ENCODE results near the gene MBOAT1.
"Not testable (repeated sequence)": the region's sequence is repeated elsewhere in the genome, so short reads cannot be mapped to it uniquely, and the experiment has no call there.

The MBOAT1 gene

GRCh38 chr6:20168690-20169089 is 43.6 kb downstream of the MBOAT1 start:
- DNase-seq, result no peak

- DNase-seq, result no peak
These were observed 44.7 kb downstream of the MBOAT1 start for GRCh38 chr6:20167601-20168000.

- DNase-seq, result no peak
These were observed 46.1 kb downstream of the MBOAT1 start for GRCh38 chr6:20166210-20166609.

GRCh38 chr6:20162515-20162914 is 49.8 kb downstream of the MBOAT1 start:
- DNase-seq, result no peak

GRCh38 chr6:20160541-20161283 is 51.6 kb downstream of the MBOAT1 start:
- no peak for DNase-seq

- DNase-seq, result no peak
These were observed 52.3 kb downstream of the MBOAT1 start for GRCh38 chr6:20159781-20160540.

- DNase-seq, result no peak
These were observed 53.2 kb downstream of the MBOAT1 start for GRCh38 chr6:20159098-20159497.

- no peak for DNase-seq
These were observed 53.6 kb downstream of the MBOAT1 start for GRCh38 chr6:20158676-20159075.

GRCh38 chr6:20156824-20157223 is 55.4 kb downstream of the MBOAT1 start:
- DNase-seq, result no peak

- DNase-seq, result no peak
These were observed 57.5 kb downstream of the MBOAT1 start for GRCh38 chr6:20154753-20155152.

GRCh38 chr6:20153194-20153593 is 59.1 kb downstream of the MBOAT1 start:
- no peak for DNase-seq

- no peak for DNase-seq
These were observed 63.8 kb downstream of the MBOAT1 start for GRCh38 chr6:20148433-20148832.

GRCh38 chr6:20147469-20147868 is 64.8 kb downstream of the MBOAT1 start:
- DNase-seq, result no peak

GRCh38 chr6:20146831-20147230 is 65.4 kb downstream of the MBOAT1 start:
- not testable (repeated sequence) for DNase-seq

GRCh38 chr6:20146291-20146690 is 66.0 kb downstream of the MBOAT1 start:
- no peak for DNase-seq

- DNase-seq, result no peak
These were observed 69.4 kb downstream of the MBOAT1 start for GRCh38 chr6:20142866-20143265.

- DNase-seq, result no peak
These were observed 70.3 kb downstream of the MBOAT1 start for GRCh38 chr6:20141931-20142330.

GRCh38 chr6:20139127-20139963 is 72.9 kb downstream of the MBOAT1 start:
- not testable (repeated sequence) for DNase-seq

- DNase-seq, result no peak
These were observed 74.4 kb downstream of the MBOAT1 start for GRCh38 chr6:20137837-20138236.

GRCh38 chr6:20137240-20137639 is 75.0 kb downstream of the MBOAT1 start:
- DNase-seq, result no peak

- DNase-seq, result no peak
These were observed 76.5 kb downstream of the MBOAT1 start for GRCh38 chr6:20135677-20136268.

GRCh38 chr6:20134613-20135012 is 77.7 kb downstream of the MBOAT1 start:
- no peak for DNase-seq
